Measurements from ENCODE around the gene ADRA2C.

The ADRA2C gene

GRCh38 chr4:3816983-3817960 is 51.1 kb downstream of the ADRA2C start:
- DNase-seq: no peak
